PC-3 (cell line): ENCODE measurements around the gene SERGEF. TPM values are rescaled to one million over a fixed set of nuclear protein-coding genes. Genes with fewer than 3 reads are reported as not detected.

Source experiments
- ATAC-seq: fragments of 200-7000 bp; cut with Tn5 transposase; 2 replicates; pipeline ENCODE4 v1.9.1; 2020; ENCODE audit warnings: mild to moderate bottlenecking, moderate library complexity
- BruUV-seq: library from RNA; stranded (reverse); fragments of 400-500 nt; replicated peaks from 2 replicates; lab custom pipeline; 2021; lab: Mats Ljungman, UMichigan
- CTCF ChIA-PET: fragments of 300-600 bp; sonication (Branson Sonifier 250); formaldehyde crosslinking; loops from one replicate; lab custom pipeline; 2022; ENCODE audit warnings: antibody characterized with exemption; lab: Charles Lee
- POLR2A ChIA-PET: fragments of 300-600 bp; sonication (Branson Sonifier 250); formaldehyde crosslinking; loops from one replicate; lab custom pipeline; 2022; ENCODE audit warnings: antibody characterized with exemption; ENCODE audit not compliant: unreplicated experiment; lab: Charles Lee
- DNase-seq: peaks from one replicate; pipeline ENCODE4 v3.0.0-alpha.2; 2015
- H2AFZ ChIP-seq: fragments of 300-600 bp; sonication (generic); 2 replicates; pipeline ENCODE4 v1.6.0; 2016; ENCODE audit warnings: antibody characterized with exemption, low read length
- H3F3A ChIP-seq: fragments of 300-600 bp; sonication (generic); one replicate; pipeline ENCODE4 v1.6.0; 2017; ENCODE audit warnings: antibody characterized with exemption, low read length, control low read depth, mild to moderate bottlenecking; ENCODE audit not compliant: unreplicated experiment
- H3K27ac ChIP-seq: fragments of 300-600 bp; sonication (generic); 2 replicates; pipeline ENCODE4 v1.5.1; 2016; ENCODE audit warnings: mild to moderate bottlenecking, low read length
- H3K27me3 ChIP-seq: fragments of 300-600 bp; sonication (generic); 2 replicates; pipeline ENCODE4 v1.6.1; 2016; ENCODE audit warnings: low read length, mixed read lengths
- H3K36me3 ChIP-seq: fragments of 300-600 bp; sonication (generic); 2 replicates; pipeline ENCODE4 v1.6.1; 2016; ENCODE audit warnings: low read depth, mixed run types, low read length, mixed read lengths
- H3K4me1 ChIP-seq: fragments of 300-600 bp; sonication (generic); 2 replicates; pipeline ENCODE4 v1.5.1; 2016; ENCODE audit warnings: low read length; ENCODE audit not compliant: insufficient read depth
- H3K4me2 ChIP-seq: fragments of 300-600 bp; sonication (generic); 2 replicates; pipeline ENCODE4 v1.6.0; 2016; ENCODE audit warnings: low read length
- H3K4me3 ChIP-seq: fragments of 300-600 bp; sonication (generic); 2 replicates; pipeline ENCODE4 v1.5.1; 2016; ENCODE audit warnings: mild to moderate bottlenecking, low read length, mixed read lengths
- H3K79me2 ChIP-seq: fragments of 300-600 bp; sonication (generic); 2 replicates; pipeline ENCODE4 v1.6.1; 2017; ENCODE audit warnings: low read length, mixed read lengths
- H3K9ac ChIP-seq: fragments of 300-600 bp; sonication (generic); 2 replicates; pipeline ENCODE4 v1.6.0; 2016; ENCODE audit warnings: mild to moderate bottlenecking, low read length
- H3K9me2 ChIP-seq: fragments of 300-600 bp; sonication (generic); replicated peaks from 2 replicates; pipeline ENCODE4 v1.6.1; 2016; ENCODE audit warnings: mixed run types, low read length, mixed read lengths
- H3K9me3 ChIP-seq: fragments of 300-600 bp; sonication (generic); 2 replicates; pipeline ENCODE4 v1.6.1; 2016; ENCODE audit warnings: low read length, mixed read lengths
- H4K20me1 ChIP-seq: fragments of 300-600 bp; sonication (generic); 2 replicates; pipeline ENCODE4 v1.6.1; 2016; ENCODE audit warnings: low read length, mixed read lengths
- EZH2 ChIP-seq: fragments of 300-600 bp; sonication (generic); IDR thresholded peaks from one replicate; pipeline ENCODE4 v1.6.1; 2017; ENCODE audit warnings: antibody characterized with exemption, mild to moderate bottlenecking, low read length; ENCODE audit not compliant: unreplicated experiment
- EZH2phosphoT487 ChIP-seq: fragments of 300-600 bp; sonication (generic); IDR thresholded peaks from 2 replicates; pipeline ENCODE4 v1.6.1; 2018; ENCODE audit warnings: mild to moderate bottlenecking, antibody characterized with exemption, low read length, borderline replicate concordance
- intact Hi-C: fragments of 100-400 bp; cut with micrococcal nuclease; formaldehyde crosslinking; loops from 2 replicates; pipeline ENCODE4 v1.9.0; 2023
- total RNA-seq: library from RNA; depleted of rRNA; stranded (reverse); fragments of >200 nt; gene quantifications from 2 replicates; pipeline ENCODE4 v1.2.3, GENCODE V29; 2014
- TF ChIP-seq, protein P1 (sequence below): fragments of 300-600 bp; sonication (generic); conservative IDR thresholded peaks from 2 replicates; pipeline ENCODE4 v1.5.1; 2017; ENCODE audit warnings: antibody characterized with exemption, low read depth, mild to moderate bottlenecking, low read length

The SERGEF gene
- total RNA-seq, 1 experiment from 2014 or later: 13.7 TPM

GRCh38 chr11:17960091-17960490 is 52.8 kb downstream of the SERGEF start:
- Histone ChIP-seq H3K9ac (no peak overlapping the region), H3K79me2 (no peaks in the 10 kb centered on the region), H3K27me3 (no peaks in the 10 kb centered on the region), H3K4me3 (no peak overlapping the region), H3K36me3 (no peaks in the 10 kb centered on the region), H3K9me3 (no peaks in the 10 kb centered on the region), H4K20me1 (no peaks in the 10 kb centered on the region), H3F3A (no peaks in the 10 kb centered on the region), H3K4me1 (no peaks in the 10 kb centered on the region), H3K27ac (no peak overlapping the region), H3K4me2 (no peak overlapping the region), H2AFZ (no peak overlapping the region), H3K9me2 (no peaks in the 10 kb centered on the region)
- intact Hi-C loops: no loop called here
- TF ChIP-seq, protein P1, sequence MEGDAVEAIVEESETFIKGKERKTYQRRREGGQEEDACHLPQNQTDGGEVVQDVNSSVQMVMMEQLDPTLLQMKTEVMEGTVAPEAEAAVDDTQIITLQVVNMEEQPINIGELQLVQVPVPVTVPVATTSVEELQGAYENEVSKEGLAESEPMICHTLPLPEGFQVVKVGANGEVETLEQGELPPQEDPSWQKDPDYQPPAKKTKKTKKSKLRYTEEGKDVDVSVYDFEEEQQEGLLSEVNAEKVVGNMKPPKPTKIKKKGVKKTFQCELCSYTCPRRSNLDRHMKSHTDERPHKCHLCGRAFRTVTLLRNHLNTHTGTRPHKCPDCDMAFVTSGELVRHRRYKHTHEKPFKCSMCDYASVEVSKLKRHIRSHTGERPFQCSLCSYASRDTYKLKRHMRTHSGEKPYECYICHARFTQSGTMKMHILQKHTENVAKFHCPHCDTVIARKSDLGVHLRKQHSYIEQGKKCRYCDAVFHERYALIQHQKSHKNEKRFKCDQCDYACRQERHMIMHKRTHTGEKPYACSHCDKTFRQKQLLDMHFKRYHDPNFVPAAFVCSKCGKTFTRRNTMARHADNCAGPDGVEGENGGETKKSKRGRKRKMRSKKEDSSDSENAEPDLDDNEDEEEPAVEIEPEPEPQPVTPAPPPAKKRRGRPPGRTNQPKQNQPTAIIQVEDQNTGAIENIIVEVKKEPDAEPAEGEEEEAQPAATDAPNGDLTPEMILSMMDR: no peak
- TF ChIP-seq EZH2 (no peak), EZH2phosphoT487 (no peak)
- ATAC-seq (no peak), DNase-seq (no peak)
- ChIA-PET POLR2A (no interaction called here), CTCF (no interaction called here)
- BruUV-seq: no TSS peak

GRCh38 chr11:17958446-17958845 is 54.4 kb downstream of the SERGEF start:
- Histone ChIP-seq H3K27ac (no peak overlapping the region), H3K27me3 (no peaks in the 10 kb centered on the region), H3K4me2 (no peak overlapping the region), H3K4me3 (no peak overlapping the region), H3K36me3 (no peaks in the 10 kb centered on the region), H3F3A (no peaks in the 10 kb centered on the region), H3K9me2 (no peaks in the 10 kb centered on the region), H3K4me1 (no peaks in the 10 kb centered on the region), H2AFZ (no peak overlapping the region), H3K79me2 (no peaks in the 10 kb centered on the region), H4K20me1 (no peaks in the 10 kb centered on the region), H3K9me3 (no peaks in the 10 kb centered on the region), H3K9ac (no peak overlapping the region)
- intact Hi-C loops: no loop called here
- POLR2A ChIA-PET: no interaction called here
- DNase-seq (no peak), ATAC-seq (no peak)
- CTCF ChIA-PET: no interaction called here
- TF ChIP-seq, protein P1: no peak
- TF ChIP-seq EZH2 (no peak), EZH2phosphoT487 (no peak)
- BruUV-seq: no TSS peak

DNA sequence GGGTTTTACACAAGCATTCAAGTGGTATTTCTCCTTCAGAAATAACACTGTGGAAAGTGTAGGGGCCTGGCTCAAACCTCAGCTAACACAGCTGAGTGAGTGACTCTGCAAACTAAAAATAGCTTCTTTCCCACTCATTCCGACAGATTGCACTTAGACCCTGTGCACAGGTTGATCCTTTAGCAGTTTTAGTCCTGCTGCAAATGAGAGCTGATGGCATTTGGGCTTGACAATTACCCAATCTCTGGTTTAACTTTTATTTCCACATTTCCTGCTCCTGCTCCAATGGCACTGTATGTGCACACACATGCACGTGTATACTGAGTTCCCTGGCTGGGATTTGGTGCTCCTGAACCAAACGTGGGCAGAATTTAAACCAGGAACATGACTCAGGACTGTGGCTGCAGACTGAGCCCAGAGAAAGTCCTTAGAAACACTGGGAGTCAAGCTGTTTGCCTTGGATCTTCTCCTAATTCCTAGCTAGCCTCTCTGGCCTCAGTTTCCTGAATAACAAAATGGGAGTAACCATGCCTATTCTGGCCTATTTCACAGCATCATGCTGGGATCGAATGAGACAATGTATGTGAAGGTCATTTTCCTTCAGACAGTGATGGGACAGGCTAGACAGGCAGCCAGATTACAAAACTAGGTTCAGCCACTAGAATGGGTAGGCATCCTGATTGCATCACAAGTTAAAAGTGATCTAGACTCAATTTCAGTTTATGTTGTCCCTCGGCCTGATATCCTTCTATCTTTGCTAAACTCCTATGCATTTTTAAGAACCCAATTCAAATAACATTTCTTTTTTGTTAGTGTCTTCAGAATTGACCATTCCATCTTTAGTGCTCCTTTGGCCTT is 58.2 kb downstream of the SERGEF start:
- Histone ChIP-seq H3K4me2 (no peak overlapping the region), H3F3A (no peaks in the 10 kb centered on the region), H3K9me3 (no peaks in the 10 kb centered on the region), H3K79me2 (no peaks in the 10 kb centered on the region), H3K4me1 (no peaks in the 10 kb centered on the region), H3K4me3 (no peak overlapping the region), H3K27me3 (no peaks in the 10 kb centered on the region), H3K36me3 (no peaks in the 10 kb centered on the region), H3K27ac (no peak overlapping the region), H2AFZ (no peak overlapping the region), H3K9me2 (no peaks in the 10 kb centered on the region), H4K20me1 (no peaks in the 10 kb centered on the region), H3K9ac (no peak overlapping the region)
- BruUV-seq: no TSS peak
- ATAC-seq: no peak
- TF ChIP-seq EZH2 (no peak), EZH2phosphoT487 (no peak)
- TF ChIP-seq, protein P1: no peak
- DNase-seq: no peak
- ChIA-PET CTCF (no interaction called here), POLR2A (no interaction called here)
- intact Hi-C loops: no loop called here
